Embryonic facial prominence (tissue), 1 donor: ENCODE data around the gene MINK1.
"Not testable (repeated sequence)": the region's sequence is repeated elsewhere in the genome, so short reads cannot be mapped to it uniquely, and the experiment has no call there.

Experiments used
- DNase-seq: peaks from one replicate; pipeline ENCODE4 v3.0.0-alpha.2; 2016; ENCODE audit errors: extremely low spot score

The MINK1 gene

DNA sequence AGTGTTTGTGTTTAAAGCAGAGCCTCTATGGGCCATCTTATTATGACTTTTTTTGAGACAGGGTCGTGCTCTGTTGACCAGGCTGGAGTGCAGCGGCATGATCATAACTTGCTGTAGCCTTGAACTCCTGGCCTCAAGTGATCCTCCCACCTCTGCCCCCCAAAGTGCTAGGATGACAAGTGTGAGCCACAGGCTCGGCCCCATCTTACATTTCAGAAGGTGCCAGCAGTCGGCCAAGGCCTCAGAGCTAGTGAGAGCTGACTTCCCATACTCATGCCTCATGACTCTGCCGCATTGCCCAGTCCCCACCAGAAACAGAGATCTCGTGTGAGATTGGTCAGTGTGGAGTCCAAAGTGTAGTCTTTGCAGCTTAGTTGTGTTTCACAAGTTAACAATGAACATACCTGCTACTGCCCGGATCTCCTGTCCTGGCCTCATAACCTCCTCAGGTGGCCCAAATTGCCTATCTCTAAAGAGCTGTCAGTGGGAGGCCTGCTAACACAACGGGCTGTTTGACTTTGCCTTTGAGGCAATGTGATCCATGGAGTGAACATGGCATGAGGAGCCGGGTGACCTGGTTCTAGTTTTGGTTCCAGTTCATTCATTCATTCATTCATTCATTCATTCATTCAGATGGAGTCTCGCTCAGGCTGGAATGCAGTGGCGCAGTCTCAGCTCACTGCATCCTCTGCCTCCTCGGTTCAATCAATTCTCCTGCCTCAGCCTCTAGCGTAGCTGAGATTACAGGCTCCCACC is 13.7 kb downstream of the MINK1 start:
- DNase-seq, result no peak

DNA sequence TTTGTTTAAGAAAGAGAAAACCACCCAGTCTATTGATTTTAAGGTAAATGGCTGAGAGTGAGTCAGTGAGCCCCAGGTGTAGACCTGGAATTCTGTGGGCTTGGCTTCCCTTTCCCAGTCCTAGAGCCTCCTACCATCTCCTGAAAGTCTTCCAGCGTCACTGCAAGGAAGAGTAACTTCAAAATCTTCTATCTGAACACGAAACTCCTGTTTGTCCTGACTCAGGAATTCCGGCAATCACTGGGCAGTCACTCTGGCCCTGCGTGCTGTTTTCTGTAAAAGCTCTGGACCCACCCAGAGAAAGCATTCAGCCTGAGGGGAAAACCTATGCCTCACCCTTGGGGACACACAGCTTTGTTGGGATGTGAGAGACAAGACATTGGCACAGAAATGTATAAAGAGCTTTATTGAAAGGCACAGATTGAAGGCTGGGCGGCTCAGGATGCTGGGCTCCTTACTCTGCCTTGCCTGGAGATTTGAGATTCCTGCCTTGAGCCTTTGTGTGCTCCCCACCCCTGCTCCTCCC is 15.9 kb downstream of the MINK1 start:
- DNase-seq, result no peak

DNA sequence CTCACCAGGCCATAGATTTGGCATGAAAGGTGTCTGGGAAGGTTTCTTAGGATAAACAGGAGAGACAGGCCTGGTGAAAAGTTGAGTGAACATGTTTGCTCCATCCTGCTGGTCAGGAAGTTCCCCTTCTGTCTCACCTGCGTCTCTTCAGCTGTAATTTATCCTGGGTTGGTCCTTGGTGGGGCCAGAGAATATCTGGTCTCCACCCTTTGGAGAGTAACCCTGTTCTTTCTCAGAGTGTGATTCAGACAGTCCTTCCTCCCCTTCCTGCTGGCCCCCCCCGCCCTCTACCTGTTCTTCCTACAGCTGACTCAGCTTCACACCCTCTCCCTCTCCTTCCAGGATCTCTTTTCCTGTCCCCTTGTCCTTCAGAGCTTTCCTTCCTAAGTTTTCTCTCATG is 17.1 kb downstream of the MINK1 start:
- DNase-seq, result no peak

DNA sequence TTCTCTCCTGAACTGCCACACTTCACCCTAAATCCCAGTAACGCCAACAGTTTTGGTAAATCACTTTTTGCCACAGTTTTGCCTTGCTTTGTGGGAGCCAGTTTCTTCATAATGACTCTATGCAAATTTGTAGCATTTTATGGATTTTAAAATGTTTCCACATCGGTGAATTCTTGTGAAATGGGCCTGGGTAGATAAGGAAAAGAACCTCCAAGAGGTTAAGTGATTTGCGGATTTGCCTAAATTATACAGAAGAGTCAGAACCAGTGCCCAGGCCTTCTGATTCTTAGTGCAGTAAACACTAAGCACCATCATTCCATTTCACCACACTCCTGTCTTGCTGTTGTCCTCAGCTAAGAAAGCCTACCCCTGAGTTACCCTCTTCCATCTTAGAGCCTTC is 17.9 kb downstream of the MINK1 start:
- no peak for DNase-seq

DNA sequence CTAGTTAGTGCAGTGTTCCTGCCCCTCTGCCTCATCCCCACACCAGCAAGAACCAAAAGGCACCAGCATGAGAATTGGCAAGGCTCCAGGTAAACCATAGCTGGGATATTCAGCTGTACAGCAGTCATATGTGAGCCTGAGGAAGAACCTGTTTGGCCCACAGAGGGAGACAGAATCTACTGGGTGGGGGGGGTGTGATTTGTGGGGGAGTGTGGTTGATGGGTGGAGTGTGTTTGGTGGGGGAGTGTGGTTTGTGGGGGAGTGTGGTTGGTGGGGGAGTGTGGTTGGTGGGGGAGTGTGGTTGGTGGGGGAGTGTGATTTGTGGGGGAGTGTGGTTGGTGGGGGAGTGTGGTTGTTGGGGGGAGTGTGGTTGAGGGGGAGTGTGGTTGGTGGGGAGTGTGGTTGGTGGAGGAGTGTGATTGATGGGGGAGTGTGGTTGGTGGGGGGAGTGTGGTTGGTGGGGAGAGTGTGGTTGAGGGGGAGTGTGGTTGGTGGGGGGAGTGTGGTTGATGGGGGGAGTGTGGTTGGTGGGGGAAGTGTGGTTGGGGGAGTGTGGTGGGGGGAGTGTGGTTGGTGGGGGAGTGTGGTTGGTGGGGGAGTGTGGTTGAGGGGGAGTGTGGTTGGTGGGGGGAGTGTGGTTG is 19.5 kb downstream of the MINK1 start:
- DNase-seq, result no peak

DNA sequence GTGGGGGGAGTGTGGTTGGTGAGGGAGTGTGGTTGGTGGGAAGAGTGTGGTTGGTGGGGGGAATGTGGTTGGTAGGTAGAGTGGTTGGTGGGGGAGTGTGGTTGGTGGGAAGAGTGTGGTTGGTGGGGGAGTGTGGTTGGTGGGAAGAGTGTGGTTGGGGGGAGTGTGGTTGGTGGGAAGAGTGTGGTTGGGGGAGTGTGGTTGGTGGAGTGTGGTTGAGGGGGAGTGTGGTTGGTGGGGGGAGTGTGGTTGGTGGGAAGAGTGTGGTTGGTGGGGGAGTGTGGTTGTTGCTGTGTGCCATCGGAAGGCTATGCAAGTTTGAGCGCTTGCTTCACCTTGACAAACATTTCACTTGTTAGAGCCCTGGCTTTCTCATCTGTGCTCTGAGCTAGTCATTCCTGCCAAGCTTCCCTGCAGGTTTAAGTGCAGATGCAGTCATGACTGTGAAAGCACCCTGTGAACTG is 20.1 kb downstream of the MINK1 start:
- no peak for DNase-seq

DNA sequence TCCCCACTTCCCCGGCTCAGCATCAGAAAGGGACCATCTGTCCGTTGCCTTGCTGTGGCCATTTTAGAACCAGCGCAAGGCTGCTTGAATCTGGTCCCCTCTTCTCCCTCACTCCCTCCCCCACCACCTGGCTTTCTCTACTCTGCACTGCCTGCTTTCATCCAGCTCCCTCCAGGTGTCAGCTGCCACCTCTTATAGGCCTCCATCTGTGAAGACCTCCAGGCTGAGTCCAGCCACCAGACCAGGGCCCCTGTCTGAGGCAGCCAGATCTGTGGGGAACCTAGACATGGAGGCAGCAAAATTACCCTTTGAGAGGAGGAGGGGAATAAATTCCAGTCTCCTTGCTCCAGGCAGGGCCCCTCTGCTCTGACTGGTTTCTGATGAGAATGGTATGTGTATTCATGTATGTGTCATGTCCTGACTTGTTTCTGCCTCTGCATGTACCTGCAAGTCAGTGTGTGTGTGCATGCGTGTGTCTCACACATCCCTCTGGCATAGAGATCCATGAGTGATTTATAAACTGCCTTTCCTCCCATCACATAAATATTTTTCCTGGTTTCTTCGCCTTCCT is 21.1 kb downstream of the MINK1 start:
- peak; percentile 32 for DNase-seq

DNA sequence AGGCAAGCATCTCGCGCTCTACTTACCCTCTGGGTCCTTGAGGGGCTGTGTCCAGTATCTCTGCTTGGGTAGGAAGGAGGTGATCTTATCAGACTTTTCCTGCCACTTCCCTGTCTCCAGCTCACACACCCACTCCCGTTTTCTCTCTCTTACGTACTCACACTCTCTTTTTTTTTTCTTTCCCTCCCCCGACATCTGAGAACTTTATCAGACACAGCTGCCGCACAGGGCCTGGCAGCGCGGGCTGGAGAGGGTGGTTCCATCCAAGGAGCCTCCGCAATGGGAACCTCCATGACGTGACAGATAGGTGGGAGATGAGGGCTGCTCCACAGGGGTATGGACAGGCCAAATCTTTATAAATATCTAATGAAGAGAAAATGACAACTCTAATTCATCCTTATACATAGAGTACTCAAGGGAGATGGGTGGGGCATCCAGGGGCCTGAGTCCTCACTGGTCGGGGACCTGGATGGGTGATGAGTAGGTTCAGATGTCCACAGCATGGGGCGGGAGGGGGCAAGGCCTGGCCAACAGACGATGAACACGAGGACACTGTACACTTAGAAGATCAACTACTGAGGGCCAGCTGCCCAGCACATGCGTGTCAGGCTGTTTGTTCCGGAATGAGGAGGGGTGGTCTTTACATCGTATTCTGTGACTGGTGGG is 23.3 kb downstream of the MINK1 start:
- DNase-seq, result no peak

DNA sequence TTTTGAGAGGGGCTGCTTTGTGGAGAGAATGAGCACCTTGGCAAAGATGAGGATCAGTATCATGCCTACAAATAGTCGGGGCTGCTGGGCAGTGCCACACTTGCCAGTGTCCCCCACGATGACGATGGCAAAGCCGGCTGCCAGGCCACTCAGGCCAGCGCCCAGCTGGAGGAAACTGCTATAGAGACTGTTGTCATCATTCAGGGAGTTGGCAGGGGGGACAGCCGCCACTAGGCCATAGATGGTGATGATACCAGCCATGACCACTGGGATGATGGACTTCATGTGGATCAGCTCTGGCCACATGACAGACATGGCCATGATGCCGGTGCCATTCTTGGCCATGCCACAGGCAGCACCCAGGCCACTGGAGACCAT is 23.8 kb downstream of the MINK1 start:
- no peak for DNase-seq

DNA sequence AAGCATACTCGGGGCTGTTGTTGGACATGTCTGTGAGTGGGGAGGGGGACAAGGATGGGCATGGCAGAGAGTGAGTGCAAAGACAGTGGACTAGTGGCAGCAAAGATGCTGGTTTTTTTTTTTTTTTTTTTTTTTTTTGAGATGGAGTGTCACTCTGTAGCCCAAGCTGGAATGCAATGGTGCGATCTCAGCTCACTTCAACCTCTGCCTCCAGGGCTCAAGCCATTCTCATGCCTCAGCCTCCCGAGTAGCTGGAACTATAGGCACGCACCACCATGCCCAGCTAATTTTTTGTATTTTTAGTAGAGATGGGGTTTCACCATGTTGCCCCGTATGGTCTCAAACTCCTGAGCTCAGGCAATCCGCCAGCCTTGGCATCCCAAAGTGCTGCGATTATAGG is 24.2 kb downstream of the MINK1 start:
- DNase-seq, result not testable (repeated sequence)

DNA sequence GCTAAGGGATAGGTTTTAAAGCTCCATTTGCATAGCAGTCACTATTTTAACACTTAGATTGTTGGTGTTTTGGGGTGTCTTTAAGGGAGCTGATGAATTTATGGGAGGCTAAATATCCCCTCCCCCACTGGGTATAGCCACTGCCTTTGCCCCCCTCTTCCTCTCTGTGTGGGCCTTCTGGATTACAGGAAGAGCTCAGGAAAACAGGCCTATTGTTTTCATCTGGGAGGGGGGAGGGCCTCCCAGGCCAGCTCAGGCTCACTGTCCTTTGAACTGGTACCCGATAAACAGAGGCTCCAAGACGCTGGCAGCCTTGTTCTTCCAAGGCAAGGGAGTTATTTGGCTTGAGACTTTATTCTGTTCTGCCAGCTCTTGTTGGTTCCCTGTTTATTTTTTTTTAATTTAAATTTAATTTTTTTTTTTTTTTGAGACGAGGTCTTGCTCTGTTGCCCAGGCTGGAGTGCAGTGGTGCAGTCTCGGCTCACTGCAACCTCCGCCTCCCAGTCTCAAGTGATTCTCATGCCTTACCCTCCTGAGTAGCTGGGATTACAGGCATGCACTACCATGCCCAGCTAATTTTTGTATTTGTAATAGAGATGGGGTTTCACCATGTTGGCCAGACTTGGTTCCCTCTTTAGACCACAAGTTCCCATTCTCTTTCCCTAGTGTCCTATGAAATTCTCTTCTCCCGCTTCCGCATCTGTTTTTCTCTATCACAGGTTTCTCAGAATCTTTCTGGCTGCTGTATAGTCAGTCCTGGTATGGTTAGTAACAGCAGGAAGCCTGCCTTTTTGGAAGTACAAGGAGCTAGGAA is 25.1 kb downstream of the MINK1 start:
- no peak for DNase-seq

DNA sequence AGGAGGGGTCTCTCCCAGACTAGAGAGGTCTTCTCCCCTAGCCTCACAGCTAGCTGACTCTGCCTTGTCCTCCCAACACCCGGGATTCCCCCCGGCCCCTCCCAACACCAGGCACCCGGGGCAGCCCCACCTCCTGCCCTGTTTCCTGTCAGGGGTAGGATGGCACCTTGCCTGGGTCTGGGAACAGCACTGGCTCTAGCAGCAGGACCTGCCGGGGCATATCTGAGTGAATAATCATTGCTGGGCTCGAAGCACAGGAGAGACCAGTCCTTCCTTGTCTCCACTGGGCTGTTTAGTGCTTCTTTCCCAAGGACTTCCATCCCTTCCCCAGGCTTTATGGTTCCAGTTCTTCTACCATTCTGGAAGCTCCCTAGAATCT is 25.7 kb downstream of the MINK1 start:
- DNase-seq, result no peak

DNA sequence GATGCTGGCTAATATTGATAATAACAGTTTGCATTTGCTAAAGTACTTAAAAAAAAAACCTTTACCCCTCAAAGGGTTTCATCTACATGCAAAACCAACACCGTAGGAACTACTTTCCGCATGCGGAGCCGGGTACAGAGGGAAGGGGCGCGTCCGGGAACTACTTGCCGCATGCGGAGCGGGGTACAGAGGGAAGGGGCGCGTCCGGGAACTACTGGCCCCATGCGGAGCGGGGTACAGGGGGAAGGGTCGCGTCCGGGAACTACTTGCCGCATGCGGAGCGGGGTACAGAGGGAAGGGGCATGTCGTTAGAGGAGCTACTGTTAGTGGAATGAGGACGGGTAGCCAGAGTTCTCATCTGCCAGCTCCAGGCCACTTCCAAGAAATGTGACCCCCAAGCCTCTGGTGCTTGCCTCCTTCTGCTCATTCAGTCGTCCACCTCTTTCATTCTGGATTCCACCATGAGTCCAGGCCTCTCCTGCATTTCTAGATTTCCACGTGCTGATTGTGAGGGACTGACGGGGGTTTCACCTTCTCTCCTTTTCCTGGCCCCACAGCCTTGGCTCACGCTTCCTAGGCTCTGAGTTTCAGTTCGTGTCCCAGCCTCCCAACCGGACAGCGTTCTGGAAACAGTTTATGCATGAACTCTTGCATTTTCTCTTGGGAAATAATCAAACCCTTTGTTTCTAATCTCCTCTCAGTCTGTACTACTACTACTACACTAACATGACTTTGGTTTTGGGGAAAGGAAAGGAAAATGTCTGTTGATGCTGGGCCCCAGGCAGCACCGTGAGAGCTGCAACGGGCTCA is 26.9 kb downstream of the MINK1 start:
- no peak for DNase-seq

DNA sequence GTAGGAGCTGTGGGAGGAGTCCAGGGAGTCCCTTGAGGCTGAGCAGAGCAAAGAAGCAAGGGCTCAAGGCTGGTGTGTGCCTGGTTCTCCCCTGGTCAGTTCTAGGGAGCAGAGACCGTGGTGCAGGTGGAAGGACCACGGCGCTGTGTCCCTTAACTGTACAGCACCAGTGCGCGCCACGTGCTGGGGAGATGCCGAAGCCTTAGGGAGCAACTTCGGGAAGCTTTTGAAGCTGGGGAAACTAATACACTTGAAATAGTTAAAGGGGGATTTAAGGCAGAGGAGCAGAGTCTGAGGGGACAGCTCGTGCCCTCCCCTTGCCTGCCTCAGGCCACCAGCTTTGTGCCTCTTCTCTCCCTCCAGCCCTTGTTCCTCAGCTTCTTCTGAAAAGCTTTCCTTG is 27.5 kb downstream of the MINK1 start:
- DNase-seq, result no peak

DNA sequence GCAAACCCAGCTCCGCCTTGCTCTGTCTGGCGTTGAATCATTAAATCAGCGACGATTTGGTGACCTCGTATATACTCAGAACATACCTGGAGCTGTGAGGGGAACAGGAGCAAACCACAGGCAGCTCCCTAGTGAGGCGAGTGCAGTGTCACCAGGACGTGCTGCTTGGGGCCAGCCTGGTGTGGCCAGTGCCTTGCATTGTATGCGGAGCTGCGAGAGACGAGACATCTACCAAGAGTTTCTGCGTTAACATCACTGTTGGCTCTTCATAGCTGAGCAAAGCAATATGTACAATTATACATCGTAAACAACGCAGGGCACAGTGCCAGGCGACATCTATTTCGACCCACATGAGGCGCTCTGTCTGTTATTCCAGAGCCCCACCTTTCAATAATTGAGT is 27.9 kb downstream of the MINK1 start:
- no peak for DNase-seq

DNA sequence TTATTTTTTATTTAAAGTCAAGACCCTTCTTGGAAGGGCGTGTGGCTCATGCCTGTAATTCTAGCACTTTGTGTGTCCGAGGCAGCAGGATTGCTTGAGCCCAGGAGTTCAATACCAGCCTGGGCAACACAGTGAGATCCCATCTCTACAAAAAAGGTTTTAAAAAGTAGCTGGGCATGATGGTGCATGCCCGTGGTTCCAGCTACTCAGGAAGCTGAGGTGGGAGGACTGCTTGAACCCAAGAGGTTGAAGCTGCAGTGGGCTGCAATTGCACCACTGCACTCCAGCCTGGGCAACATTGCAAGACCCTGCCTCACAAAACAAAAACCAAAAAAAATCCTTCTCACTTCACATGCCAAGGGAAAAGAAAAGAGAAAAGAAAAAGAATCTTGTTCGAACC is 29.6 kb downstream of the MINK1 start:
- no peak for DNase-seq

DNA sequence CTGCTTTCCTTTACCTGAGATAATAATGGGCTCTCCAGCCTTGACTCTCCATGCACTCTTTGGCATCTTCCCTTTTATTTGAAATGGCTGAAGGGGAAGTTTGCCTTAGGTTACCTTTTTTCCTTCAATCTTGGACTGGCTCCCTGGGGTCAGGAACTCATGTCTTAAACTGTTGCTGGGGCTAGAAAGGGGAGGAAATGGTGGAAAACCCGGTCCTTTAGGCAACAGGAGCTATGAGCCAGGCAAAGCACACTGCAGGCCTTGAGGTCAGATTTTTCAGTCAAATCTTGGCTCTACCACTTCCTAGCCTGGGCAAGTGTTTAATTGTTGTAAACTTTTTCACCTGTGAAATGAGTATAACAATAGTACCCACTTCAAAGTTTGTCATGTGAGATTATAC is 30.2 kb downstream of the MINK1 start:
- no peak for DNase-seq

DNA sequence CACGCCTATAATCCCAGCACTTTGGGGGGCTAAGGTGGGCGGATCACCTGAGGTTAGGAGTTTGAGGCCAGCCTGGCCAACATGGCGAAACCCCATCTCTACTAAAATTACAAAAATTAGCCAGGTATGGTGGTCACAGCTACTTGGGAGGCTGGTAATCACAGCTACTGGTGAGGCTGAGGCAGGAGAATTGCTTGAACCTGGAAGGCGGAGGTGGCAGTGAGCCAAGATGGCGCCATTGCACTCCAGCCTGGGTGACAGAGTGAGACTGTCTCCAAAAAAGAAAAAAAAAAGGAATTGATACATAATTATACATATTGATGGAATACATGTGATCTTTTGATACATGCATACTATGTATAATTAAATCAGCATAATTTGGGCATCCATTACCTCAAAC is 34.4 kb downstream of the MINK1 start:
- not testable (repeated sequence) for DNase-seq

DNA sequence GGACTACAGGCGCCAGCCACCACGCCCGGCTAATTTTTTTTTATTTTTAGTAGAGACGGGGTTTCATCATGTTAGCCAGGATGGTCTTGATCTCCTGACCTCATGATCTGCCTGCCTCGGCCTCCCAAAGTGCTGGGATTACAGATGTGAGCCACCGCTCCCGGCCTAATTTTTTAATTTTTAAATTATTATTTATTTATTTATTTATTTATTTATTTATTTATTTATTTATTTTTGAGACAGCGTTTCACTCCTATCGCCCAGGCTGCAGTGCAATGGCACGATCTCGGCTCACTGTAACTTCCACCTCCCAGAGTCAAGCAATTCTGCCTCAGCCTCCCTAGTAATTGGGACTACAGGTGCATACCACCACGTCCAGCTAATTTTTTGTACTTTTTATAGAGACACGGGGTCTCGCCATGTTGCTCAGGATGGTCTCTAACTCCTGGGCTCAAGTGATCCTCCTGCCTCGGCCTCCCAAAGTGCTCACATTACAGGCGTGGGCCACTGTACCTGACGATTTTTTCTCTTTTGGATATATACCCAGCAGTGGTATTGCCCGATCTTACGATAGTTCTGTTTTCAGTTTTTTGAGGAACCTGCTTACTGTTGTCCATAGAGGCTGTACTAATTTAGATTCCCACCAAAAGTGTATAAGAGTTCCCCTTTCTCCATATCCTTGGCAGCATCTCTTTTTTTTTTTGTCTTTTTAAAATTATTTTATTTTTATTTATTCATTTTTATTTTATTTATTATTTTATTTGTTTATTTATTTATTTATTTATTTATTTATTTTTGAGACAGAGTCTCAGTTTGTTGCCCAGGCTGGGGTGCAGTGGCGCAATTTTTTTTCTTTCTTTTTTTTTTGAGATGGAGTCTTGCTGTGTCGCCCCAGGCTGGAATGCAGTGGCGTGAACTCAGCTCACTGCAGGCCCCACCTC is 36.2 kb downstream of the MINK1 start:
- DNase-seq, result not testable (repeated sequence)

DNA sequence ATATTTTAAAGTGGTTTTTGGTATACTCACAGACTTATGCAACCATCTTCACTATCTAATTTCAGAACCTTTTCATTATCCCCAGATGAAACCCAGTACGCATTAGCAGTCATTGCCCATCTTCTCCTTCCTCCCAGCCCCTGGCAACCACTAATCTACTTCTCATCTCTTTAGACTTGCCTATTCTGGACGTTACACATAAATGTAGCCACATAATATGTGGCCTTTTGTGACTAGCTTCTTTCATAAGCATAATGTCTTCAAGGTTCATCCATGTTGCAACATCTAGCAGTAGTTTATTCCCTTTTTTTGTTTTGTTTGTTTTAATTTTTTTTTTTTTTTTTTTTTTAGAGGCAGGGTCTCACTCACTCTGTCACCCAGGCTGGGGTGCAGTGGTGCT is 37.7 kb downstream of the MINK1 start:
- no peak for DNase-seq
